A673 (cell line): ENCODE results near the gene KCNK18. TPM values are rescaled to one million over a fixed set of nuclear protein-coding genes. Genes with fewer than 3 reads are reported as not detected.

Experiments used
- BruUV-seq: library from RNA; stranded (reverse); fragments of 400-500 nt; replicated peaks from 2 replicates; lab custom pipeline; 2021; lab: Mats Ljungman, UMichigan
- CTCF ChIA-PET: fragments of 300-600 bp; sonication (Branson Sonifier 250); formaldehyde crosslinking; loops from one replicate; lab custom pipeline; 2022; ENCODE audit warnings: antibody characterized with exemption; lab: Charles Lee
- POLR2A ChIA-PET: fragments of 300-600 bp; sonication (Branson Sonifier 250); formaldehyde crosslinking; loops from one replicate; lab custom pipeline; 2022; ENCODE audit warnings: antibody characterized with exemption; ENCODE audit not compliant: low non-redundant PET; lab: Charles Lee
- DNase-seq: peaks from one replicate; pipeline ENCODE4 v3.0.0-alpha.2; 2015; ENCODE audit warnings: low spot score
- H3K27ac ChIP-seq: fragments of 200-600 bp; sonication (generic); 2 replicates; pipeline ENCODE4 v1.5.1; 2016; ENCODE audit warnings: mixed run types, low read depth, mild to moderate bottlenecking, mixed read lengths, antibody characterized with exemption, low read length; ENCODE audit not compliant: poor library complexity, severe bottlenecking
- H3K27me3 ChIP-seq: fragments of 200-600 bp; sonication (generic); replicated peaks from 2 replicates; pipeline ENCODE4 v1.6.1; 2017; ENCODE audit warnings: mixed run types, low read depth, mild to moderate bottlenecking, mixed read lengths, antibody characterized with exemption, low read length; ENCODE audit not compliant: insufficient read depth, poor library complexity
- H3K36me3 ChIP-seq: fragments of 200-600 bp; sonication (generic); 2 replicates; pipeline ENCODE4 v1.6.1; 2016; ENCODE audit warnings: mixed run types, mild to moderate bottlenecking, mixed read lengths, antibody characterized with exemption, low read length; ENCODE audit not compliant: insufficient read depth, poor library complexity, severe bottlenecking
- H3K4me1 ChIP-seq: fragments of 200-600 bp; sonication (generic); 2 replicates; pipeline ENCODE4 v1.6.1; 2017; ENCODE audit warnings: mixed run types, mild to moderate bottlenecking, mixed read lengths, antibody characterized with exemption, low read length; ENCODE audit not compliant: insufficient read depth, poor library complexity, severe bottlenecking
- H3K4me3 ChIP-seq: fragments of 200-600 bp; sonication (generic); 2 replicates; pipeline ENCODE4 v1.5.1; 2016; ENCODE audit warnings: low read depth, mixed run types, mild to moderate bottlenecking, mixed read lengths, low read length; ENCODE audit not compliant: poor library complexity, severe bottlenecking
- H3K9me3 ChIP-seq: fragments of 200-600 bp; sonication (generic); 2 replicates; pipeline ENCODE4 v1.6.1; 2016; ENCODE audit warnings: mixed run types, low read depth, mild to moderate bottlenecking, mixed read lengths, antibody characterized with exemption, low read length; ENCODE audit not compliant: poor library complexity, severe bottlenecking
- CTCF ChIP-seq: fragments of 300-800, 200-600 bp; sonication (generic); conservative IDR thresholded peaks from 2 replicates; pipeline ENCODE4 v1.5.1; 2017; ENCODE audit warnings: low read depth, mild to moderate bottlenecking, antibody characterized with exemption, low read length, moderate library complexity, mixed read lengths
- EZH2 ChIP-seq: fragments of 200-600 bp; sonication (generic); IDR thresholded peaks from 2 replicates; pipeline ENCODE4 v1.6.1; 2017; ENCODE audit warnings: borderline replicate concordance, low read depth, mild to moderate bottlenecking, mixed read lengths, antibody characterized with exemption, low read length; ENCODE audit not compliant: poor library complexity, severe bottlenecking
- intact Hi-C: fragments of 100-400 bp; cut with micrococcal nuclease; formaldehyde crosslinking; loops from one replicate; pipeline ENCODE4 v1.10.0; 2022; ENCODE audit not compliant: unreplicated experiment
- total RNA-seq: library from RNA; stranded (reverse); gene quantifications from 2 replicates; pipeline ENCODE4 v1.2.3, GENCODE V29; 2021

Gene KCNK18
- total RNA-seq, 1 experiment from 2014 or later = 0.43 TPM

GRCh38 chr10:117246997-117247671, 49.8 kb downstream of the KCNK18 start:
- CTCF ChIA-PET = interaction anchor here (1.0 kb wide), 1 partner anchor 73 kb away, joined by 3 read pairs; no protein-coding TSS in a partner anchor
- H3K4me1 ChIP-seq = no peaks in the 10 kb centered on the region
- TF ChIP-seq CTCF (no peak), EZH2 (no peak)
- H3K27me3 ChIP-seq = peaks cover 74% of the 10 kb centered on the region
- POLR2A ChIA-PET = no interaction called here
- intact Hi-C loops = no loop called here
- no peak overlapping the region for H3K27ac ChIP-seq
- no TSS peak for BruUV-seq
- H3K36me3 ChIP-seq = no peaks in the 10 kb centered on the region
- no peaks in the 10 kb centered on the region for H3K9me3 ChIP-seq
- no peak overlapping the region for H3K4me3 ChIP-seq
- no peak for DNase-seq

- Histone ChIP-seq H3K27me3 (peaks cover 57% of the 10 kb centered on the region), H3K27ac (no peak overlapping the region), H3K36me3 (no peaks in the 10 kb centered on the region), H3K9me3 (no peaks in the 10 kb centered on the region), H3K4me1 (no peaks in the 10 kb centered on the region), H3K4me3 (no peak overlapping the region)
- intact Hi-C loops = no loop called here
- TF ChIP-seq EZH2 (no peak), CTCF (no peak)
- no TSS peak for BruUV-seq
- DNase-seq = no peak
- CTCF ChIA-PET = interaction anchor here (0.6 to 0.8 kb wide), 2 partner anchors 33 to 574 kb away, joined by 3 read pairs; no protein-coding TSS in a partner anchor
- POLR2A ChIA-PET = no interaction called here
Observed at GRCh38 chr10:117248750-117249465, 51.6 kb downstream of the KCNK18 start.

- no peak for DNase-seq
- CTCF ChIA-PET = no interaction called here
- intact Hi-C loops = no loop called here
- POLR2A ChIA-PET = no interaction called here
- H3K4me3 ChIP-seq = no peak overlapping the region
- no peak overlapping the region for H3K27ac ChIP-seq
- H3K27me3 ChIP-seq = peaks cover 50% of the 10 kb centered on the region
- H3K36me3 ChIP-seq = no peaks in the 10 kb centered on the region
- BruUV-seq = no TSS peak
- H3K4me1 ChIP-seq = no peaks in the 10 kb centered on the region
- TF ChIP-seq EZH2 = no peak
- TF ChIP-seq CTCF = no peak
- no peaks in the 10 kb centered on the region for H3K9me3 ChIP-seq
Observed at GRCh38 chr10:117249493-117250093, 52.3 kb downstream of the KCNK18 start.
